ENCODE data around the gene ANKRD35.

Gene ANKRD35

DNA sequence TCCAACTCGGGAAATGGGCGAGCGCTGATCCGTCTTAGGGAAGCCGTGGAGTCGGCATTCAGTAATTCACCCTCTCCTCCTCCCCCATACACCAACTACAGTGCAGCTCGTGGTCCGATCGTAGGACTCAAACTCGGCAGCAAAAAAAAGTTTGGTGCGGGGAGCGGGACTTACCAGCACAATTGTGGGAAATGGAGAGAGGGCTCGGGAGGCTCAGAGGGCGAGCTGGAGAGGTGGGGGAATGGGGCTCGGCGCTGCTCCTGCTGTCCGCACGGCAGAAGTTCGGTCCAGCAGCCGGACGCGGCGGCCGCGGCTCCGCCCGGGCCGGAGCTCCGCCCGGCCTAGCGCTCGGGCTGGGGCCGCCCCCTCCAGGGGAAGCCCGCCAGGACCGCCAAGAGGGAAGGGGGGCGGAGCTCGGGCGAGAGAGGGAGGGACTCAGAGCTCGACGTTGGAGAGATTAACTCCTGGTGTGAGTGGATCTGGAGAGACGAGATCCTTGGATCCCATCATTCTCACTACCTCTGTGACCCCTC lies 26.1 kb downstream of the ANKRD35 start:
- ATAC-seq: peak; percentile 85
- TF ChIP-seq ZNF565 (CRISPR knock-in tag; conservative IDR thresholded peaks at IDR 0.05; ENCODE audit: low read depth): no peak
- no peak for TF ChIP-seq ZNF8 (CRISPR knock-in tag; IDR thresholded peaks at IDR 0.05)

DNA sequence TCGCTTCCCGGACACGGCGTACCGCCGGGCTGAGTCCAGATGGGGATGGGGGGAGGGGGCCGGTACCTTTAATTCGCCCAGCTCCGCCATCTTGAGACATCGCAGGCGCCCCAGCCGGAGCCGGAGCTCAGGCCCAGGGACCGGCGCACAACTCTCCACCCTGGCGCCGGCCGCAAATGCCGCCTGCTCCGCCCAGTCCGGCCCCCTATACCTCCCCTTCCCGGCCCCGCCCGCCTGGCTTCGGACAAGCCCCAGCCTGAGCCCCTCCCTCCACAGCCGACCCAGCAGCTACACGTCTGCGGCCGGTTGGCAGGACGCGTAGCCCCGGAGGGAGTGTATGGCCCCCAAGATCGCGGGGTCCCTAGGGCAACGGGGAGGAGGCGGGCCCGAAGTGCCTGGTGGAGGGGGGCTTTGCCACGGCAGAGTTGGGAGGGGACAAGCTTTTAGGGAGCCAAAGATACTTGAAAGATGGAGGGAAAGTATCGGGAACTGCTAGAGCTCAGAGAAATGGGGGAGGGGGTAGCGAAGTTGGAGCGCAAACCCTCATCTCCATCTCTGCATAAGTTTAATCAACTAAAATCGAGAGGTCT lies 26.7 kb downstream of the ANKRD35 start, which contains the start of gene PIAS3:
Gene PIAS3, minus strand, starts transcription at position 181 of the 590 bp plus-strand sequence. Its CDS starts 91 bp downstream, at position 90.
- ATAC-seq: peak; percentile 96
- TF ChIP-seq, protein P1, sequence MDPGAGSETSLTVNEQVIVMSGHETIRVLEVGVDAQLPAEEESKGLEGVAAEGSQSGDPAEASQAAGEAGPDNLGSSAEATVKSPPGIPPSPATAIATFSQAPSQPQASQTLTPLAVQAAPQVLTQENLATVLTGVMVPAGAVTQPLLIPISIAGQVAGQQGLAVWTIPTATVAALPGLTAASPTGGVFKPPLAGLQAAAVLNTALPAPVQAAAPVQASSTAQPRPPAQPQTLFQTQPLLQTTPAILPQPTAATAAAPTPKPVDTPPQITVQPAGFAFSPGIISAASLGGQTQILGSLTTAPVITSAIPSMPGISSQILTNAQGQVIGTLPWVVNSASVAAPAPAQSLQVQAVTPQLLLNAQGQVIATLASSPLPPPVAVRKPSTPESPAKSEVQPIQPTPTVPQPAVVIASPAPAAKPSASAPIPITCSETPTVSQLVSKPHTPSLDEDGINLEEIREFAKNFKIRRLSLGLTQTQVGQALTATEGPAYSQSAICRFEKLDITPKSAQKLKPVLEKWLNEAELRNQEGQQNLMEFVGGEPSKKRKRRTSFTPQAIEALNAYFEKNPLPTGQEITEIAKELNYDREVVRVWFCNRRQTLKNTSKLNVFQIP (CRISPR knock-in tag; IDR thresholded peaks at IDR 0.05; ENCODE audit: borderline replicate concordance, low read depth): no peak
- no peak for TF ChIP-seq ZNF70 (CRISPR knock-in tag; IDR thresholded peaks at IDR 0.05)
- TF ChIP-seq, protein P2, sequence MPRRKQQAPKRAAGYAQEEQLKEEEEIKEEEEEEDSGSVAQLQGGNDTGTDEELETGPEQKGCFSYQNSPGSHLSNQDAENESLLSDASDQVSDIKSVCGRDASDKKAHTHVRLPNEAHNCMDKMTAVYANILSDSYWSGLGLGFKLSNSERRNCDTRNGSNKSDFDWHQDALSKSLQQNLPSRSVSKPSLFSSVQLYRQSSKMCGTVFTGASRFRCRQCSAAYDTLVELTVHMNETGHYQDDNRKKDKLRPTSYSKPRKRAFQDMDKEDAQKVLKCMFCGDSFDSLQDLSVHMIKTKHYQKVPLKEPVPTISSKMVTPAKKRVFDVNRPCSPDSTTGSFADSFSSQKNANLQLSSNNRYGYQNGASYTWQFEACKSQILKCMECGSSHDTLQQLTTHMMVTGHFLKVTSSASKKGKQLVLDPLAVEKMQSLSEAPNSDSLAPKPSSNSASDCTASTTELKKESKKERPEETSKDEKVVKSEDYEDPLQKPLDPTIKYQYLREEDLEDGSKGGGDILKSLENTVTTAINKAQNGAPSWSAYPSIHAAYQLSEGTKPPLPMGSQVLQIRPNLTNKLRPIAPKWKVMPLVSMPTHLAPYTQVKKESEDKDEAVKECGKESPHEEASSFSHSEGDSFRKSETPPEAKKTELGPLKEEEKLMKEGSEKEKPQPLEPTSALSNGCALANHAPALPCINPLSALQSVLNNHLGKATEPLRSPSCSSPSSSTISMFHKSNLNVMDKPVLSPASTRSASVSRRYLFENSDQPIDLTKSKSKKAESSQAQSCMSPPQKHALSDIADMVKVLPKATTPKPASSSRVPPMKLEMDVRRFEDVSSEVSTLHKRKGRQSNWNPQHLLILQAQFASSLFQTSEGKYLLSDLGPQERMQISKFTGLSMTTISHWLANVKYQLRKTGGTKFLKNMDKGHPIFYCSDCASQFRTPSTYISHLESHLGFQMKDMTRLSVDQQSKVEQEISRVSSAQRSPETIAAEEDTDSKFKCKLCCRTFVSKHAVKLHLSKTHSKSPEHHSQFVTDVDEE (CRISPR knock-in tag; IDR thresholded peaks at IDR 0.05): no peak
- no peak for TF ChIP-seq ARNTL (CRISPR knock-in tag; IDR thresholded peaks at IDR 0.05; ENCODE audit: borderline replicate concordance, low read depth)
- TF ChIP-seq PPARA (CRISPR knock-in tag; IDR thresholded peaks at IDR 0.05; ENCODE audit: borderline replicate concordance): no peak
- TF ChIP-seq, protein P3, sequence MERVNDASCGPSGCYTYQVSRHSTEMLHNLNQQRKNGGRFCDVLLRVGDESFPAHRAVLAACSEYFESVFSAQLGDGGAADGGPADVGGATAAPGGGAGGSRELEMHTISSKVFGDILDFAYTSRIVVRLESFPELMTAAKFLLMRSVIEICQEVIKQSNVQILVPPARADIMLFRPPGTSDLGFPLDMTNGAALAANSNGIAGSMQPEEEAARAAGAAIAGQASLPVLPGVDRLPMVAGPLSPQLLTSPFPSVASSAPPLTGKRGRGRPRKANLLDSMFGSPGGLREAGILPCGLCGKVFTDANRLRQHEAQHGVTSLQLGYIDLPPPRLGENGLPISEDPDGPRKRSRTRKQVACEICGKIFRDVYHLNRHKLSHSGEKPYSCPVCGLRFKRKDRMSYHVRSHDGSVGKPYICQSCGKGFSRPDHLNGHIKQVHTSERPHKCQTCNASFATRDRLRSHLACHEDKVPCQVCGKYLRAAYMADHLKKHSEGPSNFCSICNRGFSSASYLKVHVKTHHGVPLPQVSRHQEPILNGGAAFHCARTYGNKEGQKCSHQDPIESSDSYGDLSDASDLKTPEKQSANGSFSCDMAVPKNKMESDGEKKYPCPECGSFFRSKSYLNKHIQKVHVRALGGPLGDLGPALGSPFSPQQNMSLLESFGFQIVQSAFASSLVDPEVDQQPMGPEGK (CRISPR knock-in tag; IDR thresholded peaks at IDR 0.05; ENCODE audit: borderline replicate concordance): peak; percentile 86; the same call in 1 of the 2 replicates
- TF ChIP-seq CSDC2 (CRISPR knock-in tag; IDR thresholded peaks at IDR 0.05): no peak
- TF ChIP-seq SNAI2 (CRISPR knock-in tag; IDR thresholded peaks at IDR 0.05): no peak
- peak; percentile 86 for TF ChIP-seq ZNF8 (CRISPR knock-in tag; IDR thresholded peaks at IDR 0.05)
- TF ChIP-seq ZC3H10 (CRISPR knock-in tag; IDR thresholded peaks at IDR 0.05): no peak
- TF ChIP-seq ISL1 (CRISPR knock-in tag; IDR thresholded peaks at IDR 0.05): no peak
- no peak for TF ChIP-seq ZFP3 (CRISPR knock-in tag; IDR thresholded peaks at IDR 0.05)
- TF ChIP-seq TCF4 (CRISPR knock-in tag; IDR thresholded peaks at IDR 0.05; ENCODE audit: borderline replicate concordance): no peak; the same call in 1 of the 2 replicates
- TF ChIP-seq GLIS3 (CRISPR knock-in tag; IDR thresholded peaks at IDR 0.05): no peak
- no peak for TF ChIP-seq ZFP30 (CRISPR knock-in tag; IDR thresholded peaks at IDR 0.05)
- no peak for TF ChIP-seq ESRRG (CRISPR knock-in tag; IDR thresholded peaks at IDR 0.05)
- no peak for TF ChIP-seq OSR1 (CRISPR knock-in tag; IDR thresholded peaks at IDR 0.05)

DNA sequence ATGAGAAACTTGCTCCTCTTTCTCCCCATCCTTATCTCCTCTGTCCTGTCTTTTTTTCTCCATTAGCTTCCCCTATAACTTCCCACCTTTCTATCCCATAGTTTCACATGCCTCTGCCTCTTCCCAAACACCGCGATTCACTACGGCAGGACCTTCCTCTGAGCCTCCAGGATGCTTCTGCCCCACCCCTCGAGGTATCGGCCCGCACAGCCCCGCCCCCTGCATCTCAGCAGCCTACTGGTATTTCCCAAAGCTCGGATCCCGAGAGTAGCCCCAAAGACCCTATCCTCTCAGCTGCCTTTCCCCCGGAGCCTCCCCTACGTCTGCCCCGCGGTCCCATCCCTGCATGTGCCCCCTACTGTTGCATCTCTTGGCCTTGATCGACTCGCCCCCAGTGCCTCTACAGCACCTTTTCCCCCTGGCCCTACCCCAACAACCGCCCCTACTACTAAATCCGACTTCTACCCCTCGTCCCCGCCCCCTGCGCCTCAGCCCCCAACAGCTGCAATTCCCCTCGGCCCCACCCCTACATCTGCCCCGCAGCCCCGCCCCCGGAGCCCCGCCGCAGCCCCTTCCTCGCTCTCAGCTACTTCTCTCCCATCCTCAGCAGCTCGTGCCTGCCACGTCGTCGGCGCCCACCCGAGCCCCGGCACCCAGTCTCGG lies 27.3 kb downstream of the ANKRD35 start:
- TF ChIP-seq, protein P3 (CRISPR knock-in tag; IDR thresholded peaks at IDR 0.05; ENCODE audit: borderline replicate concordance): no peak
- TF ChIP-seq TOX (CRISPR knock-in tag; IDR thresholded peaks at IDR 0.05; ENCODE audit: borderline replicate concordance) (no peak), PPARA (CRISPR knock-in tag; IDR thresholded peaks at IDR 0.05; ENCODE audit: borderline replicate concordance) (no peak), GLIS3 (CRISPR knock-in tag; IDR thresholded peaks at IDR 0.05) (no peak), ISL1 (CRISPR knock-in tag; IDR thresholded peaks at IDR 0.05) (no peak), TCF4 (CRISPR knock-in tag; IDR thresholded peaks at IDR 0.05; ENCODE audit: borderline replicate concordance) (no peak)
- ATAC-seq: peak; percentile 27
